Progenitor cell of endocrine pancreas (in vitro differentiated cells): ENCODE data around the gene APBA3. TPM values are rescaled to one million over a fixed set of nuclear protein-coding genes. Genes with fewer than 3 reads are reported as not detected.

ENCODE experiments used
- DNase-seq: peaks from one replicate; pipeline ENCODE4 v3.0.0; 2021; ENCODE audit warnings: low spot score; ENCODE audit not compliant: unreplicated experiment
- H3K27ac Mint-ChIP-seq: 2 replicates; pipeline ENCODE4 v1.8.0; 2021; ENCODE audit warnings: mild to moderate bottlenecking, moderate library complexity, mixed read lengths
- H3K27me3 Mint-ChIP-seq: 2 replicates; pipeline ENCODE4 v1.8.0; 2021; ENCODE audit warnings: mixed read lengths
- H3K36me3 Mint-ChIP-seq: 2 replicates; pipeline ENCODE4 v1.8.0; 2022; ENCODE audit warnings: mixed read lengths; ENCODE audit not compliant: insufficient read depth
- H3K4me1 Mint-ChIP-seq: 2 replicates; pipeline ENCODE4 v1.8.0; 2021; ENCODE audit warnings: low read depth, mixed read lengths
- H3K4me3 Mint-ChIP-seq: 2 replicates; pipeline ENCODE4 v1.8.0; 2021; ENCODE audit warnings: low read depth, mild to moderate bottlenecking, moderate library complexity, mixed read lengths
- H3K9me3 Mint-ChIP-seq: 2 replicates; pipeline ENCODE4 v1.8.0; 2021; ENCODE audit warnings: low read depth, mixed read lengths
- total RNA-seq: library from RNA; stranded (reverse); gene quantifications from 2 replicates; pipeline ENCODE4 v1.2.1, GENCODE V29; 2021
- TF ChIP-seq, protein P1 (sequence below): fragments of 200-600 bp; sonication (generic); IDR thresholded peaks from one replicate; pipeline ENCODE4 v1.5.0; 2021; ENCODE audit warnings: antibody characterized with exemption, mild to moderate bottlenecking; ENCODE audit not compliant: unreplicated experiment

The APBA3 gene
- total RNA-seq, 1 donor from 2014 or later, result 31.4 TPM

DNA sequence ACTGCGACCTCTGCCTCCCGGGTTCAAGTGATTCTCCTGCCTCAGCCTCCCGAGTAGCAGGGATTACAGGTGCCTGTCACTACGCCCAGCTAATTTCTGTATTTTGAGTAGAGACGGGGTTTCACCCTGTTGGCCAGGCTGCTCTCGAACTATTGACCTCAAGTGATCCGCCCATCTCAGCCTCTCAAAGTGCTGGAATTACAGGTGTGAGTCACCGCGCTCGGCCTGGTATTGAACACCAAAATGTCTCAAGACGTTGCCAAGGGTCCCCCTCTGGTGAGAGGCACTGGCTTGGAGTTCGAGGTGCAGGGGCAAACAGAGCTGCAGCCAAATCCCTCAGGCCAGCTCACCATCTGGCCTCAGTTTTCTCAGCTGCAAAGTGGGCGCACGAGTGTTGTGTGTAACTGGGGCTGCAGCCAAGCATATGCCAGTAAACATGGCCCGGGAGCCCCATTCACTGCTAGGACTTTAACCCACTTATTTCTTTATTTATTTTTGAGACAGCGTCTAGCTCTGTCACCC is 45.3 kb downstream of the APBA3 start:
- H3K9me3 Mint-ChIP-seq, result no peaks in the 10 kb centered on the region
- H3K4me1 Mint-ChIP-seq, result peaks cover 4% of the 10 kb centered on the region
- no peak for DNase-seq
- no peak overlapping the region for H3K27ac Mint-ChIP-seq
- H3K27me3 Mint-ChIP-seq, result no peaks in the 10 kb centered on the region
- H3K36me3 Mint-ChIP-seq, result no peaks in the 10 kb centered on the region
- no peak overlapping the region for H3K4me3 Mint-ChIP-seq
- TF ChIP-seq, protein P1, sequence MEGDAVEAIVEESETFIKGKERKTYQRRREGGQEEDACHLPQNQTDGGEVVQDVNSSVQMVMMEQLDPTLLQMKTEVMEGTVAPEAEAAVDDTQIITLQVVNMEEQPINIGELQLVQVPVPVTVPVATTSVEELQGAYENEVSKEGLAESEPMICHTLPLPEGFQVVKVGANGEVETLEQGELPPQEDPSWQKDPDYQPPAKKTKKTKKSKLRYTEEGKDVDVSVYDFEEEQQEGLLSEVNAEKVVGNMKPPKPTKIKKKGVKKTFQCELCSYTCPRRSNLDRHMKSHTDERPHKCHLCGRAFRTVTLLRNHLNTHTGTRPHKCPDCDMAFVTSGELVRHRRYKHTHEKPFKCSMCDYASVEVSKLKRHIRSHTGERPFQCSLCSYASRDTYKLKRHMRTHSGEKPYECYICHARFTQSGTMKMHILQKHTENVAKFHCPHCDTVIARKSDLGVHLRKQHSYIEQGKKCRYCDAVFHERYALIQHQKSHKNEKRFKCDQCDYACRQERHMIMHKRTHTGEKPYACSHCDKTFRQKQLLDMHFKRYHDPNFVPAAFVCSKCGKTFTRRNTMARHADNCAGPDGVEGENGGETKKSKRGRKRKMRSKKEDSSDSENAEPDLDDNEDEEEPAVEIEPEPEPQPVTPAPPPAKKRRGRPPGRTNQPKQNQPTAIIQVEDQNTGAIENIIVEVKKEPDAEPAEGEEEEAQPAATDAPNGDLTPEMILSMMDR, result no peak

DNA sequence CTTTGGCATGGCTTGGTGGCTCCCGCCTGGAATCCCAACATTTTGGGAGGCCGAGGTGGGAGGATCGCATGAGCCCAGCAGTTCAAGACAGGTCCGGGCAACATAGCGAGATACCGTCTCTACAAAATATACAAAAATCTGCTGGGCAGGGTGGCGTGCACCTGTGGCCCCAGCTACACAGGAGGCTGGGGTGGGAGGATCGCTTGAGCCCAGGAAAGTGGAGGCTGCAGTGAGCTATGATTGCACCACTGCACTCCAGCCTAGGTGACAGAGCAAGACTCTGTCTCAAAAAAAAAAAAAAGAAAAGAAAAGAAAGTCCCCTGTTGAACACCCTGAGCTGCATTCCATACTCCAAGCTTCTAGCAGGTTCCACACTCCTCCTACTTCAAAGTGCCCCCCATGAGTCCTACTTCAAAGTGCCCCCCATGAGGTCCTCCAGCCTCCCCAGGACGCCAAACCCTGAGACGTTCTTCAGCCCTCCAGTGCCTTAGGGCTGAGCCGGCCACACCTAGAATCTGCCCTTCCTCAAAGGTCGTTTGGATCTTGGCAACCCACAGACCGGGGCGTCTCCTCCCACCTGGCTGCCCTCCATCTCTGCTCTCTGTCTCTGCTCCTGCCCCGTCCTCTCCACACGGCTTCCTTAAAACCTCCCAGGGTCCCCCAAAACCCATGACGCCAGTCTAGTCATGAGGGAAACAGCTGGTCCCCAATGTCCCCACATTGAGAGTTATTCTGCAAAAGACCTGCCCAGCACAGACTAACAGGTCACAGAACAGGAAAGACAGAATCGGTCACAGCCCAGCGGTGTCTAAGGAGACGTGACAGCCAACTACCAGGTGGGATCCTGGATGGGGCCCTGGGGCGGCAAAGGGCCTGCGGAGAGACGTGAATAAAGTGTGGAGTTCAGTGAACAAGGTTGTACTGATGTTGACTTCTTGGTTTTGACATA is 48.6 kb downstream of the APBA3 start:
- Mint-ChIP-seq H3K27ac (peak overlapping the region; percentile 25), H3K4me3 (no peak overlapping the region), H3K36me3 (no peaks in the 10 kb centered on the region), H3K9me3 (no peaks in the 10 kb centered on the region), H3K27me3 (no peaks in the 10 kb centered on the region), H3K4me1 (peaks cover 12% of the 10 kb centered on the region)
- DNase-seq, result no peak
- TF ChIP-seq, protein P1, result no peak

DNA sequence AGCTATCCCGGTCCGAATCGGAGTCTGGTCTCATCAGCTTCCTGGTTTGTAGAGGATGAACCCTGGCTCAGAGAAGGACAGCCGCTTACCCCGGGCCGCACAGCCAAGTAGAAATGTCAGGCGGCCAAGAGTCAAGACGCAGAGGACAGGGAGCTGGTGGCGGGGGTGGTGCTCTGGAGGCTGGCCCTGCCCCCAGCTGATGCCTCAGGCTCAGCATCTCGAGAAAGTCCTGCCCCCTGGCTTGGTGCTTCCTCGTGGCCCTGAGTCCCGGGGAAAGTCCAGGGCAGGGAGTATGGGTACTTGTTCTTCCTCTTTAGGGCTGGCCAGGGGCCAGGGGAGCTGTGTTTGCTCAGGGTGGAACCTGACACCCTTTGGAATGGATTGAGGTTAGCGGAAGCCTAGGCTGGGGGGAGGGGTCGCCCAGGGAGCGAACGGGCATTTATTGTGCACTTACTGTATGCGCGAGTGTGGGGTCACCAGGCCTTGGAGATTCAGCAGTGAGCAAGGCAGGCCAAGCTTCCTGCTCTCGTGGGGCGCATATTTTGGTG is 51.2 kb downstream of the APBA3 start:
- Mint-ChIP-seq H3K9me3 (no peaks in the 10 kb centered on the region), H3K36me3 (no peaks in the 10 kb centered on the region), H3K27ac (peak overlapping the region; percentile 69), H3K4me3 (peak overlapping the region; percentile 11), H3K4me1 (peaks cover 12% of the 10 kb centered on the region), H3K27me3 (no peaks in the 10 kb centered on the region)
- no peak for DNase-seq
- TF ChIP-seq, protein P1, result no peak

DNA sequence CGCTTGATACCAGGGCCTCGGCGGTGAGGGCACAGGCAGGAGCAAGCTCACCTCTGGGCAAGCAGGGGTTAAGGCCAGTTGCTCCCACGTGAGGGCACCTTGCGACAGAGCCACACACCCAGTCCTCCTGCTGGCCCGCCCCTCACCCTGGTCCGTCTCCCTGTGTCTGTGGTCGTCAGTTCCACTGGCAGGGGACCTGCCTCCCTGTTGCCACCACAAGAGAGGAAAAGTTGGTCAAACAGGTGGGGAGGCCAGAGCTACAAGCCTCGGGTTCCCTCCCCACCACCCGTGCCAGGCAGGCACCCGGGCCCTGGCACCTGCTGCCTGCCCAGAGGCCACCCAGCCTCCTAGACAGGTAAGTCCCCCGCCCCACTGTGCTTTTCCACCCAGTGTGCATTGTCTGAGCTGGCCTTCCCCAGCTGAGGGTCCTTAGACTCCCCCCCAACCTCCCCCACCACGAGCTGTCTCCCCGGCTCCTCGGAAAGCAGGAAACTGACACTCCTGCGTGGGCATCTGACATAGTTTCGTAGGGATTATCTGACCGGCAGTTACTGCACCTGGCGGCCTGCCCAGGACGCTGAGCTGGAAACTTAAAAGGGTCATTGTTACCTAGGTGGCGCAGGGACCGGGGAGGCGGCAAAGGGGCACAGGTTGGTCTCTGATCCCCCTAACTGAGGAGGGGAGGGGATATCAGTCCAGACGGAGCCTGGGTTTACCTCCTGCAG is 53.1 kb downstream of the APBA3 start, which contains the start of gene TJP3:
Gene TJP3, plus strand, starts transcription at position 178 of the 725 bp plus-strand sequence. CDS start 20,049 bp downstream, outside the sequence.
- peak within 1 kb of the TSS; percentile 53 for H3K4me3 Mint-ChIP-seq
- no peak for DNase-seq
- peaks cover 12% of the 10 kb centered on the region for H3K4me1 Mint-ChIP-seq
- H3K27ac Mint-ChIP-seq, result peak within 1 kb of the TSS; percentile 6
- no peaks in the 10 kb centered on the region for H3K9me3 Mint-ChIP-seq
- H3K36me3 Mint-ChIP-seq, result no peaks in the 10 kb centered on the region
- H3K27me3 Mint-ChIP-seq, result no peaks in the 10 kb centered on the region
- TF ChIP-seq, protein P1, result no peak

DNA sequence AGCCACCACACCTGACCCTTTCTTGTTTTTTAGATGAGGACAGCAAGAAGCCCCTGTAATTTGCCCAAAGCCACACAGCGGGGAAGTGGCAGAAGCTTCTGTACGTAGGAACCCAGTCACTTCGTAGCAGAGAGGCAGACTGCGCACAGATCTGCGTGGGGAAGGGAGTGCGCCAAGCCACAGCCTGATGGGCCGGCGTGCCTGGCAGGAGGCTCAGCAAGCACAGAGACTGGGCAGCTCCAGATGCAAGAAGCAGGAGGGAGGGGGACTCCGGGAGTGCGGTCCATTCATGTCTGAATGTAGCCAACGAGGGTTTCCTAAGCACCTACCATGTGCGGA is 53.7 kb downstream of the APBA3 start:
- Mint-ChIP-seq H3K27me3 (no peaks in the 10 kb centered on the region), H3K9me3 (no peaks in the 10 kb centered on the region), H3K4me1 (peaks cover 8% of the 10 kb centered on the region), H3K36me3 (no peaks in the 10 kb centered on the region), H3K4me3 (no peak overlapping the region), H3K27ac (no peak overlapping the region)
- TF ChIP-seq, protein P1, result no peak
- DNase-seq, result no peak
